Duodenal mucosa (tissue), 2 donors: Measurements from ENCODE around the gene TENT4A.

Experiments
- H3K27ac ChIP-seq: one replicate; pipeline ENCODE4 v1.7.0; 2013; ENCODE audit warnings: low read depth, low read length
- H3K27me3 ChIP-seq, 2 donors: one replicate each; pipeline ENCODE4 v1.7.0; 2013; ENCODE audit warnings: low read length in 2 of 2, control low read depth in 1 of 2; ENCODE audit not compliant: insufficient read depth in 2 of 2, control insufficient read depth in 1 of 2
- H3K36me3 ChIP-seq, 2 donors: one replicate each; pipeline ENCODE4 v1.7.0; 2013; ENCODE audit warnings: low read length in 2 of 2, control low read depth in 1 of 2; ENCODE audit not compliant: insufficient read depth in 2 of 2, control insufficient read depth in 1 of 2
- H3K4me1 ChIP-seq, 2 donors: one replicate each; pipeline ENCODE4 v1.7.0; 2013; ENCODE audit warnings: low read length in 2 of 2, control low read depth in 1 of 2; ENCODE audit not compliant: insufficient read depth in 2 of 2, control insufficient read depth in 1 of 2
- H3K4me3 ChIP-seq, 2 donors: one replicate each; pipeline ENCODE4 v1.7.0; 2013; ENCODE audit warnings: low read length in 2 of 2, low read depth in 1 of 2
- H3K9ac ChIP-seq, 2 donors: one replicate each; pipeline ENCODE4 v1.7.0; 2013; ENCODE audit warnings: low read length in 2 of 2, low read depth in 1 of 2
- H3K9me3 ChIP-seq, 2 donors: one replicate each; pipeline ENCODE4 v1.7.0; 2013; ENCODE audit warnings: low read length in 2 of 2, control low read depth in 1 of 2; ENCODE audit not compliant: control insufficient read depth in 1 of 2

TENT4A gene

GRCh38 chr5:6708814-6709213 is 4.4 kb upstream of the TENT4A start:
- Histone ChIP-seq H3K27ac (no peak overlapping the region), H3K36me3 (no peaks in the 10 kb centered on the region), H3K4me1 (peaks cover 6% of the 10 kb centered on the region in 2 donors), H3K9me3 (no peaks in the 10 kb centered on the region), H3K4me3 (no peak overlapping the region), H3K9ac (no peak overlapping the region), H3K27me3 (no peaks in the 10 kb centered on the region)

- Histone ChIP-seq H3K27me3 (no peaks in the 10 kb centered on the region), H3K9me3 (no peaks in the 10 kb centered on the region), H3K9ac (no peak overlapping the region), H3K27ac (no peak overlapping the region), H3K36me3 (no peaks in the 10 kb centered on the region), H3K4me1 (peaks cover 6 to 10% of the 10 kb centered on the region in 2 donors), H3K4me3 (no peak overlapping the region)
These were observed 3.2 kb upstream of the TENT4A start for GRCh38 chr5:6710070-6710469.

GRCh38 chr5:6710551-6711318 is 2.5 kb upstream of the TENT4A start:
- H3K9ac ChIP-seq, result no peak overlapping the region
- H3K27me3 ChIP-seq, result no peaks in the 10 kb centered on the region
- no peaks in the 10 kb centered on the region for H3K36me3 ChIP-seq
- H3K9me3 ChIP-seq, result no peaks in the 10 kb centered on the region
- no peak overlapping the region for H3K4me3 ChIP-seq
- H3K27ac ChIP-seq, result no peak overlapping the region
- H3K4me1 ChIP-seq, result peaks cover 13 to 17% of the 10 kb centered on the region in 2 donors

- Histone ChIP-seq H3K27me3 (no peaks in the 10 kb centered on the region), H3K4me3 (peak overlapping the region; percentile 74 to 80), H3K4me1 (peaks cover 21 to 25% of the 10 kb centered on the region in 2 donors), H3K9me3 (no peaks in the 10 kb centered on the region), H3K36me3 (no peaks in the 10 kb centered on the region), H3K9ac (peak overlapping the region in 1 of 2 donors; percentile 79), H3K27ac (peak overlapping the region; percentile 98)
These were observed 1.7 kb upstream of the TENT4A start for GRCh38 chr5:6711409-6712141.

GRCh38 chr5:6712142-6712576 is 1.1 kb upstream of the TENT4A start:
- Histone ChIP-seq H3K27me3 (no peaks in the 10 kb centered on the region), H3K4me3 (peak overlapping the region; percentile 74 to 80), H3K4me1 (peaks cover 27 to 31% of the 10 kb centered on the region in 2 donors), H3K36me3 (no peaks in the 10 kb centered on the region), H3K9ac (peak overlapping the region; percentile 79 to 88), H3K27ac (peak overlapping the region; percentile 98), H3K9me3 (no peaks in the 10 kb centered on the region)

GRCh38 chr5:6712577-6713273 is 507 bp upstream of the TENT4A start:
- Histone ChIP-seq H3K27ac (peak overlapping the region; percentile 98), H3K27me3 (no peaks in the 10 kb centered on the region), H3K9me3 (no peaks in the 10 kb centered on the region), H3K4me3 (peak overlapping the region; percentile 74 to 80), H3K9ac (peak overlapping the region; percentile 79 to 88), H3K36me3 (no peaks in the 10 kb centered on the region), H3K4me1 (peaks cover 33 to 37% of the 10 kb centered on the region in 2 donors)

- peak overlapping the region; percentile 21 to 55 for H3K9ac ChIP-seq
- H3K9me3 ChIP-seq, result no peaks in the 10 kb centered on the region
These were observed 1.2 kb downstream of the TENT4A start for GRCh38 chr5:6714226-6715041.

GRCh38 chr5:6715271-6715670 is 2.0 kb downstream of the TENT4A start:
- Histone ChIP-seq H3K9ac (peak overlapping the region; percentile 21 to 55), H3K9me3 (no peaks in the 10 kb centered on the region), H3K27ac (no peak overlapping the region), H3K27me3 (no peaks in the 10 kb centered on the region), H3K4me3 (peak overlapping the region; percentile 68), H3K36me3 (peaks cover 0 to 12% of the 10 kb centered on the region in 2 donors), H3K4me1 (peaks cover 44 to 54% of the 10 kb centered on the region in 2 donors)

More at GRCh38 chr5:6714226-6715041, 1.2 kb downstream of the TENT4A start:
- Histone ChIP-seq H3K27ac (no peak overlapping the region), H3K4me1 (peaks cover 44 to 47% of the 10 kb centered on the region in 2 donors), H3K27me3 (no peaks in the 10 kb centered on the region), H3K4me3 (peak overlapping the region; percentile 68), H3K36me3 (peaks cover 0 to 6% of the 10 kb centered on the region in 2 donors)

- Histone ChIP-seq H3K4me1 (peaks cover 44 to 57% of the 10 kb centered on the region in 2 donors), H3K27ac (no peak overlapping the region), H3K9me3 (no peaks in the 10 kb centered on the region), H3K9ac (peak overlapping the region; percentile 21 to 55), H3K36me3 (peaks cover 0 to 12% of the 10 kb centered on the region in 2 donors), H3K4me3 (peak overlapping the region; percentile 68), H3K27me3 (no peaks in the 10 kb centered on the region)
These were observed 2.8 kb downstream of the TENT4A start for GRCh38 chr5:6715758-6716628.
